PC-3 (cell line): ENCODE measurements around the gene PTDSS2. TPM values are rescaled to one million over a fixed set of nuclear protein-coding genes. Genes with fewer than 3 reads are reported as not detected.

Experiments
- ATAC-seq: fragments of 200-7000 bp; cut with Tn5 transposase; 2 replicates; pipeline ENCODE4 v1.9.1; 2020; ENCODE audit warnings: mild to moderate bottlenecking, moderate library complexity
- BruUV-seq: library from RNA; stranded (reverse); fragments of 400-500 nt; replicated peaks from 2 replicates; lab custom pipeline; 2021; lab: Mats Ljungman, UMichigan
- CTCF ChIA-PET: fragments of 300-600 bp; sonication (Branson Sonifier 250); formaldehyde crosslinking; loops from one replicate; lab custom pipeline; 2022; ENCODE audit warnings: antibody characterized with exemption; lab: Charles Lee
- POLR2A ChIA-PET: fragments of 300-600 bp; sonication (Branson Sonifier 250); formaldehyde crosslinking; loops from one replicate; lab custom pipeline; 2022; ENCODE audit warnings: antibody characterized with exemption; ENCODE audit not compliant: unreplicated experiment; lab: Charles Lee
- DNase-seq: peaks from one replicate; pipeline ENCODE4 v3.0.0-alpha.2; 2015
- H2AFZ ChIP-seq: fragments of 300-600 bp; sonication (generic); 2 replicates; pipeline ENCODE4 v1.6.0; 2016; ENCODE audit warnings: antibody characterized with exemption, low read length
- H3F3A ChIP-seq: fragments of 300-600 bp; sonication (generic); one replicate; pipeline ENCODE4 v1.6.0; 2017; ENCODE audit warnings: antibody characterized with exemption, low read length, control low read depth, mild to moderate bottlenecking; ENCODE audit not compliant: unreplicated experiment
- H3K27ac ChIP-seq: fragments of 300-600 bp; sonication (generic); 2 replicates; pipeline ENCODE4 v1.5.1; 2016; ENCODE audit warnings: mild to moderate bottlenecking, low read length
- H3K27me3 ChIP-seq: fragments of 300-600 bp; sonication (generic); 2 replicates; pipeline ENCODE4 v1.6.1; 2016; ENCODE audit warnings: low read length, mixed read lengths
- H3K36me3 ChIP-seq: fragments of 300-600 bp; sonication (generic); 2 replicates; pipeline ENCODE4 v1.6.1; 2016; ENCODE audit warnings: low read depth, mixed run types, low read length, mixed read lengths
- H3K4me1 ChIP-seq: fragments of 300-600 bp; sonication (generic); 2 replicates; pipeline ENCODE4 v1.5.1; 2016; ENCODE audit warnings: low read length; ENCODE audit not compliant: insufficient read depth
- H3K4me2 ChIP-seq: fragments of 300-600 bp; sonication (generic); 2 replicates; pipeline ENCODE4 v1.6.0; 2016; ENCODE audit warnings: low read length
- H3K4me3 ChIP-seq: fragments of 300-600 bp; sonication (generic); 2 replicates; pipeline ENCODE4 v1.5.1; 2016; ENCODE audit warnings: mild to moderate bottlenecking, low read length, mixed read lengths
- H3K79me2 ChIP-seq: fragments of 300-600 bp; sonication (generic); 2 replicates; pipeline ENCODE4 v1.6.1; 2017; ENCODE audit warnings: low read length, mixed read lengths
- H3K9ac ChIP-seq: fragments of 300-600 bp; sonication (generic); 2 replicates; pipeline ENCODE4 v1.6.0; 2016; ENCODE audit warnings: mild to moderate bottlenecking, low read length
- H3K9me2 ChIP-seq: fragments of 300-600 bp; sonication (generic); replicated peaks from 2 replicates; pipeline ENCODE4 v1.6.1; 2016; ENCODE audit warnings: mixed run types, low read length, mixed read lengths
- H3K9me3 ChIP-seq: fragments of 300-600 bp; sonication (generic); 2 replicates; pipeline ENCODE4 v1.6.1; 2016; ENCODE audit warnings: low read length, mixed read lengths
- H4K20me1 ChIP-seq: fragments of 300-600 bp; sonication (generic); 2 replicates; pipeline ENCODE4 v1.6.1; 2016; ENCODE audit warnings: low read length, mixed read lengths
- EZH2 ChIP-seq: fragments of 300-600 bp; sonication (generic); IDR thresholded peaks from one replicate; pipeline ENCODE4 v1.6.1; 2017; ENCODE audit warnings: antibody characterized with exemption, mild to moderate bottlenecking, low read length; ENCODE audit not compliant: unreplicated experiment
- EZH2phosphoT487 ChIP-seq: fragments of 300-600 bp; sonication (generic); IDR thresholded peaks from 2 replicates; pipeline ENCODE4 v1.6.1; 2018; ENCODE audit warnings: mild to moderate bottlenecking, antibody characterized with exemption, low read length, borderline replicate concordance
- intact Hi-C: fragments of 100-400 bp; cut with micrococcal nuclease; formaldehyde crosslinking; loops from 2 replicates; pipeline ENCODE4 v1.9.0; 2023
- total RNA-seq: library from RNA; depleted of rRNA; stranded (reverse); fragments of >200 nt; gene quantifications from 2 replicates; pipeline ENCODE4 v1.2.3, GENCODE V29; 2014
- TF ChIP-seq, protein P1 (sequence below): fragments of 300-600 bp; sonication (generic); conservative IDR thresholded peaks from 2 replicates; pipeline ENCODE4 v1.5.1; 2017; ENCODE audit warnings: antibody characterized with exemption, low read depth, mild to moderate bottlenecking, low read length

The PTDSS2 gene
- total RNA-seq, 1 experiment from 2014 or later: 53.0 TPM

DNA sequence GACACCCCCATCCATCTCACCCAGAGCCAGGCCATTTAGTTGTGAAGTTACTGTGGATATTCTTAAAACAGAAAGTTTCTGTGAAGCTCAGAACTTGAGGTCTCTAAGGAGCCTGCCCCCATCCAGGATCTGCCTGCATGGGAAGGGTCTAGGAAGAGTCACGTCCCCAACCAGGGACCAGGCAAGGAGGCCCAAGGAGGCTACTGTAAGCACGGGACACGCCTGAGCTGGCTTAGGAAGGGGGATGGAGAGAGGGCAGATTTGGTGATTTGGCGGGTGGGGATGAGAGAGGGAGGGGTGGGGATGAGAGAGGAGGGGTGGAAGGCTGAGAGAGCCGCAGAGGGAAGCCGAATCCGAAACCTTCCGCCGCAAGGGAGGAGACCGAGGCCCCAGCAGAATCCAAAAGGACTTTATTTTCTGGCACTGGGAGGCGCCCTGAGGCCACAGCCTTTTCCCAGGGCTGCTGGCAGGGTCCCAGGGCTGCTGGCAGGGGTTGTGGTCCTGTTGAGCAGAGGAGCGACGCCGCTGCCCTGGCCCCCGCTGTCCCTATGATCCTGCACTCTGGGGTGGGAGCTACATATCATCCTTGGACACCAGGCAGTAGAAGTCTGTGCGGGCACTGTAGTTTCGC is 44.6 kb upstream of the PTDSS2 start:
- Histone ChIP-seq H3K4me3 (no peak overlapping the region), H3K27me3 (no peaks in the 10 kb centered on the region), H3K79me2 (no peaks in the 10 kb centered on the region), H3K4me2 (no peak overlapping the region), H2AFZ (no peak overlapping the region), H3K4me1 (peaks cover 7% of the 10 kb centered on the region; the same call in 1 of the 2 replicates), H3K9me2 (no peaks in the 10 kb centered on the region), H3F3A (no peaks in the 10 kb centered on the region), H3K36me3 (peaks cover 12% of the 10 kb centered on the region), H3K27ac (no peak overlapping the region), H3K9me3 (no peaks in the 10 kb centered on the region), H3K9ac (no peak overlapping the region), H4K20me1 (no peaks in the 10 kb centered on the region)
- intact Hi-C loops: no loop called here
- TF ChIP-seq EZH2 (no peak), EZH2phosphoT487 (no peak)
- TF ChIP-seq, protein P1, sequence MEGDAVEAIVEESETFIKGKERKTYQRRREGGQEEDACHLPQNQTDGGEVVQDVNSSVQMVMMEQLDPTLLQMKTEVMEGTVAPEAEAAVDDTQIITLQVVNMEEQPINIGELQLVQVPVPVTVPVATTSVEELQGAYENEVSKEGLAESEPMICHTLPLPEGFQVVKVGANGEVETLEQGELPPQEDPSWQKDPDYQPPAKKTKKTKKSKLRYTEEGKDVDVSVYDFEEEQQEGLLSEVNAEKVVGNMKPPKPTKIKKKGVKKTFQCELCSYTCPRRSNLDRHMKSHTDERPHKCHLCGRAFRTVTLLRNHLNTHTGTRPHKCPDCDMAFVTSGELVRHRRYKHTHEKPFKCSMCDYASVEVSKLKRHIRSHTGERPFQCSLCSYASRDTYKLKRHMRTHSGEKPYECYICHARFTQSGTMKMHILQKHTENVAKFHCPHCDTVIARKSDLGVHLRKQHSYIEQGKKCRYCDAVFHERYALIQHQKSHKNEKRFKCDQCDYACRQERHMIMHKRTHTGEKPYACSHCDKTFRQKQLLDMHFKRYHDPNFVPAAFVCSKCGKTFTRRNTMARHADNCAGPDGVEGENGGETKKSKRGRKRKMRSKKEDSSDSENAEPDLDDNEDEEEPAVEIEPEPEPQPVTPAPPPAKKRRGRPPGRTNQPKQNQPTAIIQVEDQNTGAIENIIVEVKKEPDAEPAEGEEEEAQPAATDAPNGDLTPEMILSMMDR: no peak; the same call in 1 of the 2 replicates
- POLR2A ChIA-PET: no interaction called here
- DNase-seq (no peak), ATAC-seq (peak; percentile 7; the same call in 1 of the 2 replicates)
- CTCF ChIA-PET: no interaction called here
- BruUV-seq: no TSS peak

DNA sequence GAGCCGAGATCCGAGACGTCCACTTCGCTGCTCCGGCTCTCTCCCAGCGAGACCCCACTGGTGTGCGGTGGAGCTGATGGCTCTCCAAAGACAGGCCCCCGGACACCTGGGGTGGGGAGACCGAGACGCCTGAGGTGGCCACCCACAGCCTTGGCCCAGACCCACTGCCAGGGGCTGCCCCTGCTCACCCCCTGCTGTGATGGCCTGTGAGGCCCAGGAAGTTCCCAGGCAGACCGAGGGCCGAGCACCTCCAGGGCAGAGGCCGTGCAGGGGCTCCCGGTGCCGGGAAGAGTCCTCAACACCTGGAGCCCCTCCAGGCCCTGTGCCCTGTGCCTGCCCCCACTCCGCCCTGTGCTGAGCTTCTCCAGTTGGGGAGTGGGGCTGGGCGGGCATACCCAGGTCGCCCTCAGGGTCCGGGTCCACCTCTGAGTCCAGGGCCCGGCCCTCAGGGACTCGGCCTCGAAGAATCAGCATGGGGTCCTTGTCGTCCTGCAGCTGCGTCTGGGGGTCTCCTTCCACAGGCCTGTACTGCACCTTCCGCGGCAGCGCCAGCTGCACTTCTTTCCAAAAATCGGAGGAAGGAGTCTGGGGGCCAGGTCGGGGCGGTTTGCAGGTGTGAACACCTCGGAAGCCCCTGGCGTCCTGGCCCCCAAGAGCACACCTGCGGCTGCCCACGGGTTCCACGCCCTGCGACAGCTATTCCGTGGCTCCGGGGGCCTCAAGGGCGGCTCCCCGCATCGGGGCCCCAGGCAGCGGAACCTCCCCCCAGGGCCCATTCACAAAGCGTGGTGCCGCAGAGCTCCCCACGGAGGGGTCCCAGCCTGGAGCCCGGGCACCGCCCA is 43.9 kb upstream of the PTDSS2 start:
- no peaks in the 10 kb centered on the region for H4K20me1 ChIP-seq
- ChIA-PET CTCF (interaction anchor here (1.0 to 1.5 kb wide), 3 partner anchors 11 to 44 kb away, joined by 4 to 10 read pairs (median 5); partner anchors contain the start of gene PTDSS2), POLR2A (interaction anchor here (0.6 to 0.7 kb wide), 2 partner anchors 9 to 124 kb away, joined by 3 read pairs; no protein-coding TSS in a partner anchor)
- no peak overlapping the region for H3K9ac ChIP-seq
- no peak overlapping the region for H2AFZ ChIP-seq
- ATAC-seq (peak; percentile 20), DNase-seq (no peak)
- H3K9me3 ChIP-seq: no peaks in the 10 kb centered on the region
- H3K79me2 ChIP-seq: no peaks in the 10 kb centered on the region
- no peaks in the 10 kb centered on the region for H3F3A ChIP-seq
- intact Hi-C loops: no loop called here
- peak overlapping the region; percentile 65 for H3K4me2 ChIP-seq
- no peak overlapping the region for H3K27ac ChIP-seq
- H3K36me3 ChIP-seq: peaks cover 12% of the 10 kb centered on the region
- BruUV-seq: TSS peak; percentile 80
- TF ChIP-seq EZH2phosphoT487 (no peak), EZH2 (no peak)
- TF ChIP-seq, protein P1: no peak
- H3K4me1 ChIP-seq: peaks cover 7% of the 10 kb centered on the region; the same call in 1 of the 2 replicates
- H3K27me3 ChIP-seq: no peaks in the 10 kb centered on the region
- H3K4me3 ChIP-seq: peak overlapping the region; percentile 43; the same call in 1 of the 2 replicates
- H3K9me2 ChIP-seq: no peaks in the 10 kb centered on the region
